ENCODE measurements around the gene TIGAR.

Gene TIGAR

DNA sequence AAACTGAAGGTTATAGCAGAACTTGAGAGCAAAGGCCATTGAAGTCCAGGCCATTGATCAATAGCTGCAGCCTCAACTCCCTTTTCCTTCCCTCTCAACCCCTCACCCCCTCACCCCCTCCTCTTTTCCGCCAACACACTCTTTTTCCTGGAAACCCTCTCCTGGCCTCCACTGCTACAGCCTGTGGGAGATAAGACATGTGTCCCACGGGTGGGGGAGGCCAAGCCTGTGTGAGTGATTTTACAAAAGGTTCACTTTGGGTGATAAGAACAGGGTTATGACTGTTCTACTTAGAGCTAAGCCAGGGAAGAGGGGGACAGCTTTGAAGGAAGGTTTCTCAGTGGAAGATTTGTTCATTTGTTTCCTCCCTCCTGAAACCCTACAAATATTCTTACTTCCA, 67.6 kb downstream of the TIGAR start:
- Histone ChIP-seq H3K27ac (ENCODE audit: insufficient read depth, low read length, poor library complexity, severe bottlenecking) (no peak overlapping the region), H3K4me3 (ENCODE audit: insufficient read depth, low read depth, low read length, poor library complexity, severe bottlenecking) (no peak overlapping the region)

GRCh38 chr12:4392223-4392742, 71.3 kb downstream of the TIGAR start:
- H3K27me3 ChIP-seq (replicated peaks; ENCODE audit: control insufficient read depth, insufficient read depth, low read length, poor library complexity, severe bottlenecking), result peaks cover 4% of the 10 kb centered on the region
- H3K9me3 ChIP-seq (ENCODE audit: control insufficient read depth, low read length), result no peaks in the 10 kb centered on the region
- no peak overlapping the region for H3K4me3 ChIP-seq (ENCODE audit: insufficient read depth, low read depth, low read length, poor library complexity, severe bottlenecking)
- no peaks in the 10 kb centered on the region for H3K36me3 ChIP-seq (ENCODE audit: control insufficient read depth, insufficient read depth, low read length)
- DNase-seq, result no peak
- H3K27ac ChIP-seq (ENCODE audit: insufficient read depth, low read length, poor library complexity, severe bottlenecking), result no peak overlapping the region
- H3K4me1 ChIP-seq (ENCODE audit: control insufficient read depth, insufficient read depth, low read length, poor library complexity, severe bottlenecking), result no peaks in the 10 kb centered on the region

More for the DNA sequence above, 67.6 kb downstream of the TIGAR start:
- Histone ChIP-seq H3K36me3 (ENCODE audit: control insufficient read depth, insufficient read depth, low read length) (no peaks in the 10 kb centered on the region), H3K9me3 (ENCODE audit: control insufficient read depth, low read length) (no peaks in the 10 kb centered on the region), H3K4me1 (ENCODE audit: control insufficient read depth, insufficient read depth, low read length, poor library complexity, severe bottlenecking) (no peaks in the 10 kb centered on the region), H3K27me3 (replicated peaks; ENCODE audit: control insufficient read depth, insufficient read depth, low read length, poor library complexity, severe bottlenecking) (peaks cover 4% of the 10 kb centered on the region)
- DNase-seq, result no peak

DNA sequence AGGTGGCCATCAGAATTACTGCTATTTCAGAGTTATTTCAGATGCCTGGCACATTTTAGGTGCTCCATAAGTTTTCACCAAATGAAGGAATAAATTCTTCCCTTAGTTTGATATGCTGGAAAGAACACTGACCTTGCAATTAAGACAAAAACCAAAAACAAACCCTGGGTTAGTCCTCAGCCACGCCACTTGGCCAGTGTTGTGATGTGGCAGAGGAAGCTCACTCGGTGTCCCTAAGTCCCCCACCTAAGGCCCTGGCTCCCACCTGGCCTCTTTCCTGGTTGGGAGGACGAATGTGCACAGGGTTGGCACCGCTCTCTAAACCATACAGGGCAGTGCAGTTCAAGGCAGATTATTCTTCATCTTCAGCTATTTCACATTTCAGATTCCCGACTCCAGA, 72.2 kb downstream of the TIGAR start:
- no peaks in the 10 kb centered on the region for H3K9me3 ChIP-seq (ENCODE audit: control insufficient read depth, low read length)
- H3K27me3 ChIP-seq (replicated peaks; ENCODE audit: control insufficient read depth, insufficient read depth, low read length, poor library complexity, severe bottlenecking), result peaks cover 4% of the 10 kb centered on the region
- no peak overlapping the region for H3K27ac ChIP-seq (ENCODE audit: insufficient read depth, low read length, poor library complexity, severe bottlenecking)
- no peak overlapping the region for H3K4me3 ChIP-seq (ENCODE audit: insufficient read depth, low read depth, low read length, poor library complexity, severe bottlenecking)
- no peaks in the 10 kb centered on the region for H3K36me3 ChIP-seq (ENCODE audit: control insufficient read depth, insufficient read depth, low read length)
- DNase-seq, result no peak
- no peaks in the 10 kb centered on the region for H3K4me1 ChIP-seq (ENCODE audit: control insufficient read depth, insufficient read depth, low read length, poor library complexity, severe bottlenecking)

GRCh38 chr12:4395818-4396217, 74.8 kb downstream of the TIGAR start:
- no peaks in the 10 kb centered on the region for H3K4me1 ChIP-seq (ENCODE audit: control insufficient read depth, insufficient read depth, low read length, poor library complexity, severe bottlenecking)
- peaks cover 4% of the 10 kb centered on the region for H3K27me3 ChIP-seq (replicated peaks; ENCODE audit: control insufficient read depth, insufficient read depth, low read length, poor library complexity, severe bottlenecking)
- H3K36me3 ChIP-seq (ENCODE audit: control insufficient read depth, insufficient read depth, low read length), result no peaks in the 10 kb centered on the region
- DNase-seq, result no peak
- no peaks in the 10 kb centered on the region for H3K9me3 ChIP-seq (ENCODE audit: control insufficient read depth, low read length)
- H3K27ac ChIP-seq (ENCODE audit: insufficient read depth, low read length, poor library complexity, severe bottlenecking), result no peak overlapping the region
- no peak overlapping the region for H3K4me3 ChIP-seq (ENCODE audit: insufficient read depth, low read depth, low read length, poor library complexity, severe bottlenecking)

DNA sequence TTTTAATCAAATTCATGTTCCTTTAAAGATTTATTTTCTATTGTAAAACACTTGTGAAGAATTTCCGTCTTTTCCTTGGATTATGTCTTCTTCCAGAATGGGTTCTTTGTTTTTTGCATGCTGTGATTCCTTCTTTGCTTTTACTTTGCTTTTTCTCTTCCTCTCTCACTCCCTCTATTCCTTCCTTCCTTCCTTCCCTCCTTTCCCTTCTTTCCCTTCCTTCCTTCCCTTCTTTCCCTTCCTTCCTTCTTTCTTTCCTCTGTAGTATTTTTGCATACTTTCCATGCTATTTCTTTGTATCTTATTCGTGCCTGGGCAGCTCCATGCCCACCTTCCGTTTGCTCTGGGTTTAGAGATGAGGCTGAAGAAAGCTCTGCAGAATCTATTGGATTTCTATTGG, 80.1 kb downstream of the TIGAR start:
- Histone ChIP-seq H3K27me3 (replicated peaks; ENCODE audit: control insufficient read depth, insufficient read depth, low read length, poor library complexity, severe bottlenecking) (no peaks in the 10 kb centered on the region), H3K4me3 (ENCODE audit: insufficient read depth, low read depth, low read length, poor library complexity, severe bottlenecking) (no peak overlapping the region), H3K9me3 (ENCODE audit: control insufficient read depth, low read length) (no peaks in the 10 kb centered on the region), H3K36me3 (ENCODE audit: control insufficient read depth, insufficient read depth, low read length) (no peaks in the 10 kb centered on the region), H3K27ac (ENCODE audit: insufficient read depth, low read length, poor library complexity, severe bottlenecking) (no peak overlapping the region), H3K4me1 (ENCODE audit: control insufficient read depth, insufficient read depth, low read length, poor library complexity, severe bottlenecking) (no peaks in the 10 kb centered on the region)
- DNase-seq, result no peak

DNA sequence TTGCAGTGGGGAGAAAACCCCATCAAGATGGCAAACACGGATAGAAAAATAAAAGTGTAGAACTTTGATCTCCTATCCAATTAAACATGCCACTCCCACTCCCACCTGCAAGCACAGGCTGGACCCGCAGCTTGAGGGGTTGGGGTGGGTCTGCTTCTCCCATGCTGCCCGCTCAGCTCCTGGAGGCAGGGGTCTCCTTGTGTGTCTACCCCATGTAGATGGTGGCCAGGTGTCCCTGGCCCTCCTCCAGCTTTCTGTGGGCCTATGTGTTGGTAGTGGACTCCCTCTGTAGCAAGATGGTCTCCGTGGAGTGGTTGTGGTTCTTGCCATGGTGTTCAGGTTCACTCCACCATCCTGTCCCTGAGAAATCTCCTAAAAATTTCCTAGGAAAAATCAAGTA, 82.0 kb downstream of the TIGAR start:
- Histone ChIP-seq H3K27ac (ENCODE audit: insufficient read depth, low read length, poor library complexity, severe bottlenecking) (no peak overlapping the region), H3K4me1 (ENCODE audit: control insufficient read depth, insufficient read depth, low read length, poor library complexity, severe bottlenecking) (no peaks in the 10 kb centered on the region), H3K9me3 (ENCODE audit: control insufficient read depth, low read length) (no peaks in the 10 kb centered on the region), H3K4me3 (ENCODE audit: insufficient read depth, low read depth, low read length, poor library complexity, severe bottlenecking) (no peak overlapping the region), H3K36me3 (ENCODE audit: control insufficient read depth, insufficient read depth, low read length) (no peaks in the 10 kb centered on the region), H3K27me3 (replicated peaks; ENCODE audit: control insufficient read depth, insufficient read depth, low read length, poor library complexity, severe bottlenecking) (no peaks in the 10 kb centered on the region)
- DNase-seq, result no peak
